Endothelial cell (in vitro differentiated cells): ENCODE data around the gene ZNF835. TPM values are rescaled to one million over a fixed set of nuclear protein-coding genes. Genes with fewer than 3 reads are reported as not detected.
"Not testable (repeated sequence)": the region's sequence is repeated elsewhere in the genome, so short reads cannot be mapped to it uniquely, and the experiment has no call there.

Experiments used
- DNase-seq: peaks from one replicate; pipeline ENCODE4 v3.0.0; 2021; ENCODE audit warnings: low spot score
- H3K27ac Mint-ChIP-seq: one replicate; pipeline ENCODE4 v1.8.0; 2021; ENCODE audit warnings: mixed read lengths, inconsistent platforms; ENCODE audit not compliant: unreplicated experiment
- H3K27me3 Mint-ChIP-seq: one replicate; pipeline ENCODE4 v1.8.0; 2021; ENCODE audit warnings: mild to moderate bottlenecking, moderate library complexity, mixed read lengths, inconsistent platforms; ENCODE audit not compliant: unreplicated experiment
- H3K36me3 Mint-ChIP-seq: one replicate; pipeline ENCODE4 v1.8.0; 2021; ENCODE audit warnings: mild to moderate bottlenecking, low read depth, mixed read lengths, inconsistent platforms; ENCODE audit not compliant: unreplicated experiment
- H3K4me1 Mint-ChIP-seq: one replicate; pipeline ENCODE4 v1.8.0; 2021; ENCODE audit warnings: mild to moderate bottlenecking, mixed read lengths, inconsistent platforms; ENCODE audit not compliant: unreplicated experiment
- H3K4me3 Mint-ChIP-seq: one replicate; pipeline ENCODE4 v1.8.0; 2021; ENCODE audit warnings: mild to moderate bottlenecking, mixed read lengths, inconsistent platforms; ENCODE audit not compliant: unreplicated experiment
- H3K9me3 Mint-ChIP-seq: one replicate; pipeline ENCODE4 v1.8.0; 2021; ENCODE audit warnings: mixed read lengths, inconsistent platforms; ENCODE audit not compliant: unreplicated experiment
- CTCF ChIP-seq: fragments of 200-600 bp; sonication (generic); IDR thresholded peaks from one replicate; pipeline ENCODE4 v1.5.0; 2021; ENCODE audit warnings: antibody characterized with exemption; ENCODE audit not compliant: unreplicated experiment
- total RNA-seq: library from RNA; stranded (reverse); fragmentation: NEBNext Ultra II Directional; extraction: Animal tissue kit (Norgen Biotek cat#: 25700); gene quantifications from one replicate; pipeline ENCODE4 v1.2.1, GENCODE V29; 2021; ENCODE audit not compliant: unreplicated experiment

Gene ZNF835
- total RNA-seq, 1 donor from 2014 or later = not detected

- no peak for DNase-seq
- Mint-ChIP-seq H3K27ac (no peak overlapping the region), H3K27me3 (no peaks in the 10 kb centered on the region), H3K4me1 (no peaks in the 10 kb centered on the region), H3K4me3 (no peak overlapping the region), H3K36me3 (peaks cover 12% of the 10 kb centered on the region), H3K9me3 (peaks cover 31% of the 10 kb centered on the region)
- TF ChIP-seq CTCF = no peak
These were observed 6.6 kb upstream of the ZNF835 start for GRCh38 chr19:56678205-56678604.

- Mint-ChIP-seq H3K27me3 (peaks cover 16% of the 10 kb centered on the region), H3K9me3 (peaks cover 40% of the 10 kb centered on the region), H3K36me3 (peaks cover 25% of the 10 kb centered on the region)
- H3K4me1 Mint-ChIP-seq, H3K27ac Mint-ChIP-seq, DNase-seq, H3K4me3 Mint-ChIP-seq: not testable (repeated sequence)
These were observed 1.1 kb upstream of the ZNF835 start for GRCh38 chr19:56672610-56673009.

GRCh38 chr19:56670961-56671612, 470 bp downstream of the ZNF835 start:
- Mint-ChIP-seq H3K9me3 (peaks cover 30% of the 10 kb centered on the region), H3K27ac (no peak overlapping the region), H3K4me3 (no peak overlapping the region), H3K27me3 (peaks cover 16% of the 10 kb centered on the region), H3K36me3 (peaks cover 21% of the 10 kb centered on the region), H3K4me1 (no peaks in the 10 kb centered on the region)
- TF ChIP-seq CTCF = no peak
- DNase-seq = no peak

GRCh38 chr19:56670401-56670960, 1.1 kb downstream of the ZNF835 start:
- Mint-ChIP-seq H3K36me3 (peaks cover 25% of the 10 kb centered on the region), H3K4me3 (peak overlapping the region; percentile 71), H3K27ac (peak overlapping the region; percentile 53), H3K27me3 (peaks cover 16% of the 10 kb centered on the region), H3K4me1 (no peaks in the 10 kb centered on the region), H3K9me3 (peaks cover 34% of the 10 kb centered on the region)
- no peak for TF ChIP-seq CTCF
- DNase-seq = no peak

- Mint-ChIP-seq H3K9me3 (peaks cover 35% of the 10 kb centered on the region), H3K27ac (no peak overlapping the region), H3K36me3 (peaks cover 25% of the 10 kb centered on the region), H3K4me1 (no peaks in the 10 kb centered on the region), H3K4me3 (no peak overlapping the region), H3K27me3 (peaks cover 23% of the 10 kb centered on the region)
- TF ChIP-seq CTCF = no peak
- DNase-seq = no peak
These were observed 2.9 kb downstream of the ZNF835 start for GRCh38 chr19:56668676-56669075.
